Neural cell (in vitro differentiated cells): ENCODE data around the gene CAPN9.
"Not testable (repeated sequence)": the region's sequence is repeated elsewhere in the genome, so short reads cannot be mapped to it uniquely, and the experiment has no call there.

Experiments used
- CTCF ChIP-seq: fragments of 450-650 bp; IDR thresholded peaks from 2 replicates; pipeline ENCODE4 v1.5.1; 2014; ENCODE audit warnings: antibody characterized with exemption, mild to moderate bottlenecking, moderate library complexity; ENCODE audit not compliant: poor library complexity, severe bottlenecking
- EP300 ChIP-seq: fragments of 450-650 bp; conservative IDR thresholded peaks from 2 replicates; pipeline ENCODE4 v1.6.1; 2014; ENCODE audit warnings: antibody characterized with exemption, mild to moderate bottlenecking, moderate library complexity; ENCODE audit not compliant: poor library complexity, severe bottlenecking
- EZH2 ChIP-seq: fragments of 200-600, 300-800 bp; shearing (Covaris generic), sonication (generic); IDR thresholded peaks from 2 replicates; pipeline ENCODE4 v1.6.1; 2014; ENCODE audit warnings: antibody characterized with exemption, low read length, borderline replicate concordance, mild to moderate bottlenecking; ENCODE audit not compliant: insufficient read depth, poor library complexity, severe bottlenecking
- POLR2AphosphoS5 ChIP-seq: IDR thresholded peaks from 2 replicates; pipeline ENCODE4 v1.6.1; 2012
- RAD21 ChIP-seq: fragments of 450-650 bp; conservative IDR thresholded peaks from 2 replicates; pipeline ENCODE4 v1.6.1; 2014; ENCODE audit warnings: antibody characterized with exemption, mild to moderate bottlenecking, moderate library complexity
- REST ChIP-seq: IDR thresholded peaks from 2 replicates; pipeline ENCODE4 v1.6.1; 2012; ENCODE audit warnings: borderline replicate concordance
- SMC3 ChIP-seq: fragments of 450-650 bp; conservative IDR thresholded peaks from 2 replicates; pipeline ENCODE4 v1.6.1; 2014; ENCODE audit warnings: antibody characterized with exemption, mild to moderate bottlenecking, moderate library complexity; ENCODE audit not compliant: poor library complexity
- TAF1 ChIP-seq: IDR thresholded peaks from 2 replicates; pipeline ENCODE4 v1.6.1; 2012; ENCODE audit warnings: low read depth

- TF ChIP-seq EZH2, CTCF, REST, RAD21, POLR2AphosphoS5, EP300, SMC3, TAF1: not testable (repeated sequence)
These were observed 30.7 kb upstream of the CAPN9 start for GRCh38 chr1:230716453-230716852.
